WTC11 (cell line): ENCODE measurements around the gene DDX10. TPM values are rescaled to one million over a fixed set of nuclear protein-coding genes. Genes with fewer than 3 reads are reported as not detected.

Experiments used
- ATAC-seq: fragments of 200-7000 bp; cut with Tn5 transposase; 2 replicates; pipeline ENCODE4 v1.10.0; 2021; ENCODE audit warnings: mild to moderate bottlenecking, moderate library complexity
- CTCF ChIA-PET: fragments of 300-600 bp; sonication (Branson Sonifier 250); formaldehyde crosslinking; loops from one replicate; lab custom pipeline; 2021; ENCODE audit warnings: antibody characterized with exemption; lab: Charles Lee
- POLR2A ChIA-PET: fragments of 350-600 bp; sonication (Branson Sonifier 250); formaldehyde crosslinking; loops from one replicate; lab custom pipeline; 2021; ENCODE audit warnings: antibody characterized with exemption; lab: Charles Lee
- DNase-seq: peaks from one replicate; pipeline ENCODE4 v3.0.0; 2021; ENCODE audit warnings: low spot score
- H3K27ac Mint-ChIP-seq: 2 replicates; pipeline ENCODE4 v1.8.0; 2021; ENCODE audit warnings: mixed read lengths
- H3K27me3 Mint-ChIP-seq: 2 replicates; pipeline ENCODE4 v1.8.0; 2021; ENCODE audit warnings: low read depth, mild to moderate bottlenecking, moderate library complexity, mixed read lengths
- H3K36me3 Mint-ChIP-seq: 2 replicates; pipeline ENCODE4 v1.8.0; 2021; ENCODE audit warnings: mixed read lengths
- H3K4me1 Mint-ChIP-seq: 2 replicates; pipeline ENCODE4 v1.8.0; 2022; ENCODE audit warnings: mixed read lengths
- H3K4me3 Mint-ChIP-seq: 2 replicates; pipeline ENCODE4 v1.8.0; 2021; ENCODE audit warnings: mild to moderate bottlenecking, moderate library complexity, mixed read lengths
- H3K9me3 Mint-ChIP-seq: 2 replicates; pipeline ENCODE4 v1.8.0; 2021; ENCODE audit warnings: mixed read lengths
- CREB1 ChIP-seq: sonication (generic); formaldehyde crosslinking; IDR thresholded peaks from 2 replicates; pipeline ENCODE4 v1.8.0; 2023; ENCODE audit warnings: mild to moderate bottlenecking, missing genetic modification reagents
- ELF4 ChIP-seq: sonication (generic); formaldehyde crosslinking; IDR thresholded peaks from 2 replicates; pipeline ENCODE4 v1.8.1; 2022; ENCODE audit warnings: low read depth, mild to moderate bottlenecking, moderate library complexity, missing genetic modification reagents
- EMX1 ChIP-seq: fragments of 250-450 bp; sonication (Bioruptor Pico); IDR thresholded peaks from 2 replicates; pipeline ENCODE4 v1.8.0; 2021; ENCODE audit warnings: mild to moderate bottlenecking
- FOXJ3 ChIP-seq: sonication (generic); formaldehyde crosslinking; IDR thresholded peaks from 2 replicates; pipeline ENCODE4 v1.9.0; 2021; ENCODE audit warnings: missing genetic modification reagents, mild to moderate bottlenecking, borderline replicate concordance
- IRF2 ChIP-seq: sonication (generic); formaldehyde crosslinking; IDR thresholded peaks from 2 replicates; pipeline ENCODE4 v1.8.0; 2022; ENCODE audit warnings: low read depth, missing genetic modification reagents, borderline replicate concordance
- JUN ChIP-seq: sonication (generic); formaldehyde crosslinking; IDR thresholded peaks from 2 replicates; pipeline ENCODE4 v1.8.0; 2023; ENCODE audit warnings: mild to moderate bottlenecking, missing genetic modification reagents
- MXD4 ChIP-seq: fragments of 250-450 bp; sonication (Bioruptor Pico); IDR thresholded peaks from 2 replicates; pipeline ENCODE4 v1.8.0; 2021; ENCODE audit warnings: mild to moderate bottlenecking, moderate library complexity, borderline replicate concordance
- MYBL2 ChIP-seq: sonication (generic); formaldehyde crosslinking; IDR thresholded peaks from 2 replicates; pipeline ENCODE4 v1.8.1; 2023; ENCODE audit warnings: mild to moderate bottlenecking, moderate library complexity, missing genetic modification reagents
- PRDM15 ChIP-seq: sonication (generic); formaldehyde crosslinking; IDR thresholded peaks from 2 replicates; pipeline ENCODE4 v1.8.0; 2022; ENCODE audit warnings: missing genetic modification reagents
- PRRX2 ChIP-seq: fragments of 250-450 bp; sonication (Bioruptor Pico); IDR thresholded peaks from 2 replicates; pipeline ENCODE4 v1.8.0; 2021; ENCODE audit warnings: mild to moderate bottlenecking
- RELA ChIP-seq: sonication (generic); formaldehyde crosslinking; IDR thresholded peaks from 2 replicates; pipeline ENCODE4 v1.8.1; 2022; ENCODE audit warnings: missing genetic modification reagents, mild to moderate bottlenecking, borderline replicate concordance
- RORB ChIP-seq: fragments of 250-450 bp; sonication (Bioruptor Pico); IDR thresholded peaks from 2 replicates; pipeline ENCODE4 v1.9.0; 2021; ENCODE audit warnings: mild to moderate bottlenecking
- SMAD4 ChIP-seq: sonication (generic); formaldehyde crosslinking; IDR thresholded peaks from 2 replicates; pipeline ENCODE4 v1.8.0; 2022; ENCODE audit warnings: mild to moderate bottlenecking, missing genetic modification reagents
- TEAD1 ChIP-seq: sonication (generic); formaldehyde crosslinking; IDR thresholded peaks from 2 replicates; pipeline ENCODE4 v1.8.0; 2022; ENCODE audit warnings: mild to moderate bottlenecking, missing genetic modification reagents
- USF2 ChIP-seq: sonication (generic); formaldehyde crosslinking; IDR thresholded peaks from 2 replicates; pipeline ENCODE4 v1.8.1; 2023; ENCODE audit warnings: mild to moderate bottlenecking, missing genetic modification reagents, moderate library complexity
- ZBTB21 ChIP-seq: sonication (generic); formaldehyde crosslinking; IDR thresholded peaks from 2 replicates; pipeline ENCODE4 v1.8.1; 2023; ENCODE audit warnings: mild to moderate bottlenecking, missing genetic modification reagents, borderline replicate concordance
- ZNF121 ChIP-seq: sonication (generic); formaldehyde crosslinking; IDR thresholded peaks from 2 replicates; pipeline ENCODE4 v1.8.0; 2023; ENCODE audit warnings: missing genetic modification reagents
- ZNF219 ChIP-seq: sonication (generic); formaldehyde crosslinking; IDR thresholded peaks from 2 replicates; pipeline ENCODE4 v1.8.0; 2023; ENCODE audit warnings: missing genetic modification reagents, mild to moderate bottlenecking, borderline replicate concordance
- ZNF263 ChIP-seq: sonication (generic); formaldehyde crosslinking; IDR thresholded peaks from 2 replicates; pipeline ENCODE4 v1.8.1; 2022; ENCODE audit warnings: low read depth, mild to moderate bottlenecking, moderate library complexity, missing genetic modification reagents
- ZNF396 ChIP-seq: fragments of 250-450 bp; sonication (Bioruptor Pico); IDR thresholded peaks from 2 replicates; pipeline ENCODE4 v1.8.0; 2021; ENCODE audit warnings: mild to moderate bottlenecking, moderate library complexity, borderline replicate concordance
- ZNF416 ChIP-seq: fragments of 250-450 bp; sonication (Bioruptor Pico); IDR thresholded peaks from 2 replicates; pipeline ENCODE4 v1.9.0; 2021; ENCODE audit warnings: mild to moderate bottlenecking, inconsistent platforms
- ZNF512 ChIP-seq: sonication (generic); formaldehyde crosslinking; IDR thresholded peaks from 2 replicates; pipeline ENCODE4 v1.8.1; 2022; ENCODE audit warnings: missing genetic modification reagents, borderline replicate concordance
- total RNA-seq: library from RNA; stranded (reverse); gene quantifications from 3 replicates; pipeline ENCODE4 v1.2.3, GENCODE V29; 2021
- TF ChIP-seq, protein P1 (sequence below): fragments of 250-450 bp; sonication (Bioruptor Pico); IDR thresholded peaks from 2 replicates; pipeline ENCODE4 v2.1.2; 2022; ENCODE audit warnings: mild to moderate bottlenecking, moderate library complexity
- TF ChIP-seq, protein P2 (sequence below): sonication (generic); formaldehyde crosslinking; conservative IDR thresholded peaks from 2 replicates; pipeline ENCODE4 v1.8.1; 2022; ENCODE audit warnings: mild to moderate bottlenecking, missing genetic modification reagents

Gene DDX10
- total RNA-seq, 1 experiment from 2014 or later = 56.8 TPM

GRCh38 chr11:108672786-108673185 is 7.9 kb downstream of the DDX10 start:
- H3K4me1 Mint-ChIP-seq = peaks cover 16% of the 10 kb centered on the region
- ChIA-PET POLR2A (no interaction called here), CTCF (no interaction called here)
- no peak for ATAC-seq
- H3K36me3 Mint-ChIP-seq = peaks cover 36% of the 10 kb centered on the region
- H3K4me3 Mint-ChIP-seq = no peak overlapping the region
- DNase-seq = no peak
- TF ChIP-seq RELA (CRISPR knock-in tag) = no peak
- no peak for TF ChIP-seq ZNF512 (CRISPR knock-in tag)
- TF ChIP-seq ZBTB21 (CRISPR knock-in tag) = no peak
- no peak for TF ChIP-seq TEAD1 (CRISPR knock-in tag)
- TF ChIP-seq FOXJ3 (CRISPR knock-in tag) = no peak
- TF ChIP-seq ZNF396 = no peak
- no peak for TF ChIP-seq EMX1 (CRISPR knock-in tag)
- TF ChIP-seq CREB1 = no peak
- H3K27me3 Mint-ChIP-seq = no peaks in the 10 kb centered on the region
- H3K9me3 Mint-ChIP-seq = no peaks in the 10 kb centered on the region
- 0 out of 2 replicates have a peak overlapping the region, but pooled peaks have one; percentile 35 for H3K27ac Mint-ChIP-seq

- no peak for TF ChIP-seq MXD4
- TF ChIP-seq MYBL2 (CRISPR knock-in tag) = no peak
- TF ChIP-seq ZNF219 = no peak
- no peak for TF ChIP-seq ZNF121
- no peak for TF ChIP-seq CREB1
- no peak for TF ChIP-seq RORB
- ChIA-PET CTCF (no interaction called here), POLR2A (no interaction called here)
- H3K36me3 Mint-ChIP-seq = peaks cover 53% of the 10 kb centered on the region
- ATAC-seq = no peak
- no peak overlapping the region for H3K4me3 Mint-ChIP-seq
- no peaks in the 10 kb centered on the region for H3K4me1 Mint-ChIP-seq
- no peak overlapping the region for H3K27ac Mint-ChIP-seq
- H3K9me3 Mint-ChIP-seq = peaks cover 4% of the 10 kb centered on the region
- DNase-seq = no peak
- no peaks in the 10 kb centered on the region for H3K27me3 Mint-ChIP-seq
Observed at GRCh38 chr11:108679045-108679444, 14.2 kb downstream of the DDX10 start.

DNA sequence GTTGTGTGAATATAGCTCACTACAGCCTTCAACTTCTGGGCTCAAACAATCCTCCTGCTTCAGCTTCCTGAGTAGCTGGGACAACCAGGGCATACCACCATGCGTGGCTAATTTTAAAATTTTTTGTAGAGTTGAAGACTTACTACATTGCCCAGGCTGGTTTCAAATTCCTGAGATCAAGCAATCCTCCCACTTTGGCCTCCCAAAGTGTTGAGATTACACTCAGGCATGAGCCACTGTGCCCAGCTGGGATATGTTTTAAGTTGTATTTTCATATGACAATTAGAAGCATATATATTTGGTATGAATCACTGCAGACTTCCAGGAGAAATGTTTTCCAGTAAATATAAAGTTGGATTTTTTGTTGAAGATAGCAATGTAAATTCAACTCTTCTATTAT is 15.4 kb downstream of the DDX10 start:
- H3K4me3 Mint-ChIP-seq = no peak overlapping the region
- CTCF ChIA-PET = no interaction called here
- H3K27ac Mint-ChIP-seq = no peak overlapping the region

More for the DNA sequence above, 15.4 kb downstream of the DDX10 start:
- POLR2A ChIA-PET = no interaction called here
- Mint-ChIP-seq H3K36me3 (peaks cover 50% of the 10 kb centered on the region), H3K9me3 (peaks cover 4% of the 10 kb centered on the region), H3K27me3 (no peaks in the 10 kb centered on the region), H3K4me1 (no peaks in the 10 kb centered on the region)
- DNase-seq = no peak
- no peak for ATAC-seq
- TF ChIP-seq FOXJ3 (CRISPR knock-in tag) (no peak), TEAD1 (CRISPR knock-in tag) (no peak), EMX1 (CRISPR knock-in tag) (no peak), JUN (CRISPR knock-in tag) (no peak), ZNF263 (no peak), ZBTB21 (CRISPR knock-in tag) (no peak), ELF4 (CRISPR knock-in tag) (no peak), RELA (CRISPR knock-in tag) (no peak), ZNF416 (CRISPR knock-in tag) (no peak), USF2 (CRISPR knock-in tag) (no peak), PRRX2 (CRISPR knock-in tag) (no peak), PRDM15 (CRISPR knock-in tag) (no peak), RORB (no peak), SMAD4 (CRISPR knock-in tag) (no peak), IRF2 (CRISPR knock-in tag) (no peak)
- TF ChIP-seq, protein P1, sequence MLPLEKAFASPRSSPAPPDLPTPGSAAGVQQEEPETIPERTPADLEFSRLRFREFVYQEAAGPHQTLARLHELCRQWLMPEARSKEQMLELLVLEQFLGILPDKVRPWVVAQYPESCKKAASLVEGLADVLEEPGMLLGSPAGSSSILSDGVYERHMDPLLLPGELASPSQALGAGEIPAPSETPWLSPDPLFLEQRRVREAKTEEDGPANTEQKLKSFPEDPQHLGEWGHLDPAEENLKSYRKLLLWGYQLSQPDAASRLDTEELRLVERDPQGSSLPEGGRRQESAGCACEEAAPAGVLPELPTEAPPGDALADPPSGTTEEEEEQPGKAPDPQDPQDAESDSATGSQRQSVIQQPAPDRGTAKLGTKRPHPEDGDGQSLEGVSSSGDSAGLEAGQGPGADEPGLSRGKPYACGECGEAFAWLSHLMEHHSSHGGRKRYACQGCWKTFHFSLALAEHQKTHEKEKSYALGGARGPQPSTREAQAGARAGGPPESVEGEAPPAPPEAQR (CRISPR knock-in tag) = no peak
- TF ChIP-seq, protein P2, sequence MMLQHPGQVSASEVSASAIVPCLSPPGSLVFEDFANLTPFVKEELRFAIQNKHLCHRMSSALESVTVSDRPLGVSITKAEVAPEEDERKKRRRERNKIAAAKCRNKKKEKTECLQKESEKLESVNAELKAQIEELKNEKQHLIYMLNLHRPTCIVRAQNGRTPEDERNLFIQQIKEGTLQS (CRISPR knock-in tag) = no peak
